GM10266 (cell line): ENCODE data around the gene LCE2C.
"Not testable (repeated sequence)": the region's sequence is repeated elsewhere in the genome, so short reads cannot be mapped to it uniquely, and the experiment has no call there.

Source experiments
- DNase-seq: peaks from one replicate; pipeline ENCODE4 v3.0.0; 2012; ENCODE audit errors: extremely low spot score
- TF ChIP-seq, protein P1 (sequence below): IDR thresholded peaks from 2 replicates; pipeline ENCODE4 v1.5.1; 2012; ENCODE audit warnings: mild to moderate bottlenecking, low read depth; ENCODE audit not compliant: control insufficient read depth, insufficient read depth; ENCODE audit errors: missing control alignments

The LCE2C gene, protein sequence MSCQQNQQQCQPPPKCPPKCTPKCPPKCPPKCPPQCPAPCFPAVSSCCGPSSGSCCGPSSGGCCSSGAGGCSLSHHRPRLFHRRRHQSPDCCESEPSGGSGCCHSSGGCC

DNA sequence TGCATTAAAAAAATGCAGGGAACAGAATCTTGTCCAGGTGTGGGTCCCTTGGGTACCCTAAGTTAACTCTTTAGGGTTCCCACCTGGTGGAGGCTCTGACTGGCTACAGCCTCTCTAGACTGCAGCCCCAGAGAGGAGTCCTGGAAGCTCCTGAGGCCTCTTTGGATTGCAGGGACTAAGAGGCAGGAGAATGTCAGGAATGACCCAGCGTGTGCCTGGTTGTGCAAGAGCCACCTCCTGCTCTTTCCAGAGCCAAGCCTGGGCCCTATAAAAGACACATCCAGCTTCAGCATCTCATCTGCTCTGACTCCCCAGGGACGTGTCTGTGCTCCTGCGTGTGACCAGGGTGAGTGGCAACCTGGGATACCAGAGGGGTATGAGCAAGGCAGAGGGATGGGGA is at the start of gene LCE2C:
Gene LCE2C (plus strand): TSS at position 297 of the 400 bp plus-strand sequence. CDS start 737 bp downstream, outside the sequence.
- DNase-seq: not testable (repeated sequence)

DNA sequence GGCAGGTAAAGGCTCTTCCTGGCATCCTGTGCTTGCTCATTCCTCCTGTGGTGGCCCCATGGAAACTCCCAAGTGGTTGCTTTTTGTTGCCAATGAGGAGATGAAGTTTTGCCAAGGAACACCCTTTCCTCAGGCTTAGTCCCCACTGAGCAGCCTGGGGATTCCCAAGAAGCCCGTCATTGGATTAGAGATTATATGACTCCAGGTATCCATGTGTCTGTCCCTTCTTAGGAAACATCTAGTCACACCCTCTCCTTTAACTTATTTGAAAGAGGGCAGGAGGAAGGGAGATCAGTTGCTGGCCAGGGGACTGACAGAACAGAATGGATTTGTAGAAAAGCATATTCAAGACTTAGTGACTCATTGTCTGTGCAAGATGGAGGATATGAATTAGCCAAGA is 48.3 kb upstream of the LCE2C start:
- DNase-seq: no peak
- TF ChIP-seq, protein P1, sequence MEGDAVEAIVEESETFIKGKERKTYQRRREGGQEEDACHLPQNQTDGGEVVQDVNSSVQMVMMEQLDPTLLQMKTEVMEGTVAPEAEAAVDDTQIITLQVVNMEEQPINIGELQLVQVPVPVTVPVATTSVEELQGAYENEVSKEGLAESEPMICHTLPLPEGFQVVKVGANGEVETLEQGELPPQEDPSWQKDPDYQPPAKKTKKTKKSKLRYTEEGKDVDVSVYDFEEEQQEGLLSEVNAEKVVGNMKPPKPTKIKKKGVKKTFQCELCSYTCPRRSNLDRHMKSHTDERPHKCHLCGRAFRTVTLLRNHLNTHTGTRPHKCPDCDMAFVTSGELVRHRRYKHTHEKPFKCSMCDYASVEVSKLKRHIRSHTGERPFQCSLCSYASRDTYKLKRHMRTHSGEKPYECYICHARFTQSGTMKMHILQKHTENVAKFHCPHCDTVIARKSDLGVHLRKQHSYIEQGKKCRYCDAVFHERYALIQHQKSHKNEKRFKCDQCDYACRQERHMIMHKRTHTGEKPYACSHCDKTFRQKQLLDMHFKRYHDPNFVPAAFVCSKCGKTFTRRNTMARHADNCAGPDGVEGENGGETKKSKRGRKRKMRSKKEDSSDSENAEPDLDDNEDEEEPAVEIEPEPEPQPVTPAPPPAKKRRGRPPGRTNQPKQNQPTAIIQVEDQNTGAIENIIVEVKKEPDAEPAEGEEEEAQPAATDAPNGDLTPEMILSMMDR: no peak

DNA sequence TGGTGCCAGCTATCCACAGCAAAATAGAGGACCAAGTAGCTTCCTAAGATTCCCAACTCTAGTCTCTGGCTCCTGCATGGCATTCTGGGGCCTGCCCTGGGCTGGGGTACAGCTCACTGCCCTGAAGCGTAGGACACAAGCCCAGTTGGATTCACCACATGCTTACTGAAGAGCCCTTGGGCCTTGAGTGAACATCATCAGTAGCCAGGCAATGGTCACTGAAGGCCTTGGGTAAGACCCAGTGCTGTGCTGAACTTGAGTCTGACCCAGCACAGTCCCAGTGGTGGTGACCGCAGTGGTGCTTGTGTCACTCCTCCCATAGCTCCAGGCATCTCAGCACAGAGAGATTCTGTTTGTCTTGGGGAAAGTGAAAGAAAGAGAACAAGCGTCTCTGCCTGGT is 44.5 kb upstream of the LCE2C start:
- TF ChIP-seq, protein P1: no peak
- no peak for DNase-seq

DNA sequence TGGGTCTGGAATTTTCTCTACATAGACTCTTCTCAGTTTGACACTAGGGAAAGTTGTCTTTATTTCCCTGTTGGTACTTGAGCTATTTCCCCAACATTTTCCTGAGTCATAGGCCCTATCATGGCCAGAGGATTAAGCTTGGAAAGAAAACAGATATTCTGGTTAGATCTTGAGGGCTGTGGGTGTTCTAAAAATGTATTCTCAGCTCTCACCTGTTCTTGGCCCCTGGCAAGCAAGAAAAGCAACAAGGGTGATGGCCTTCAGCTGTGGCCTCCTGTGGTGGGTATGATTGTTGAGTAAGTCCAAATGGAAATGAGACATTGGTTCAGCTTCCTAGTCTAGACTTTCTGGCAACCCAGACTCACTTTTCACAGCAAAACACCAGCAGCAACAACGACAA is 34.7 kb upstream of the LCE2C start:
- TF ChIP-seq, protein P1: no peak
- DNase-seq: no peak

DNA sequence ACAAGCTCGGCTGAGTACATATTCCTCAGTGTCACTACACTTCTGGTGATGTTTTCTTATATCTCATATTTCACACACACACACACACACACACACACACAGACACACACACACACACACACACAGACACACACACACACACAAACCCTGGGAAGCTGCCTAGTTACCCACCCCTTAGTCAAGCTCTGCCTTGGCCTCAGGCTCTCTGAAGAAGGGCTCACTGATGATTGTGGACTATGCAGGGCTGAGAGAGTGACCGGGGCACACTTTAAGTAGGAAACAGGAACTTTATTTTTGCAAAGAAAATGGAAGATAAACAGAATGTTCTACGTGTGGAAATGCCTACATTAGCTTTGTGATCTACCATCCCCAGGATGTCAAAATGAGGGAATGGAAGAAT is 31.1 kb upstream of the LCE2C start:
- DNase-seq: no peak
- TF ChIP-seq, protein P1: no peak

DNA sequence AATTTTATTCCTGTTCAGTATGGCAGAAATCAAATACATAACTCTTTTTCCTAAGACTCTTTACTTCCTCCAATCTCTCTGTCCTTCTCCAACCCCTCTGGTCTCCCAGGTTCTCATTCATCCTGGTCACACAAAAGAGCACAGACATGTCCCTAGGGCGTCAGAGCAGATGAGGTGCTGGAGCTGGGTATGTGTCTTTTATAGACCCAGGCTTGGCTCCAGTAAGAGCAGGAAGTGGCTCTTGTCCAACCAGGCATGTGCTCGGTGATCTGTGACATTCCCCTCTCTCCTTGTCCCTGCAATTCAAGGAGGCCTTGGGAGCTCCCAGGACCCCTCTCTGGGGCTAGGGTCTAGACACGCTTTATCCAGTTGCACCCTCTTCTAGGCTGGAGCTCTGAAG is 29.9 kb upstream of the LCE2C start:
- TF ChIP-seq, protein P1: no peak
- no peak for DNase-seq

DNA sequence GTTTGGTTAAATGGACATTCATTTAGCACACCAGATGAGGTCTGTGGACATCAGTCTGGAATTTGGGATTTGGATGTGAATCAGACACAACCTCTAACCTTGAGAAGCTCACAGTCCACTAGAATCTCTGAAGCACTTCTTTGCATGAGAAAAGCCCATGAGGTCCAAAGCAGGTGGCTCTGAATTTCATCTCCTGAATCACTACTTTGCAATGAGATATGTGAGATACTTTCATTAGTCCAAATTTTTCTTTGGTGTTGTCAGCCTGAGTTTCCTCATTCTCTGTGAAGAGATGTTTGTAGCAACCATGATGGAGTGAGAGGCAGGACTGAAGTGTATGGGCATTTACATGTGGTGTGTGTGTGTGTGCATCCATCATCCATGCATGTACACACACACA is 28.4 kb upstream of the LCE2C start:
- TF ChIP-seq, protein P1: no peak
- no peak for DNase-seq

DNA sequence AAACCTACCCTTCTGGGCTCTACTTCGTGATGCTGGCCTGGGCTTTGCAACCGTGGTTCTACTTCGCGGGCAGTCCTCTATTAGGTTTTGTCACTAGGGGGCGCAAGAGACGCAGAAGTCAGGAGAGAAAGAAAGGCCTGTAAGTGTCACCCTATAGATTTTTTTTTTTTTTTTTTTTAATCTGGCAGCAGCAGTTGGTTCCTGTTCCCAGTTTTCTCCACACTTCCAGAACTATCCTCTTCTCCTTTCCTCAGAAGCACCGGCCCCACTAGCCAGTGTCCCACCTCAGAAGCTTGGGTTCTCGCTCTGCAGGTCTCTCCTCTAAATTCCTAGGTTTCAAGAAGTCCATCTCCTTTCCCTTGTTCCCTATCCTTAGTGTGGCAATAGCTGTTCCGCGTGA is 21.0 kb upstream of the LCE2C start:
- TF ChIP-seq, protein P1: peak; percentile 76
- DNase-seq: peak; percentile 64
